Erythroblast (primary cell): ENCODE data around the gene LRBA.
"Not testable (repeated sequence)": the region's sequence is repeated elsewhere in the genome, so short reads cannot be mapped to it uniquely, and the experiment has no call there.

ENCODE experiments used
- DNase-seq, 2 experiments: peaks; one replicate each; lab custom pipeline; 2025; lab: John Stamatoyannopoulos, UW
- GATA1 ChIP-seq: IDR thresholded peaks from 2 replicates; pipeline ENCODE4 v1.6.1; 2011; ENCODE audit warnings: low read depth, mild to moderate bottlenecking, control low read depth, low read length, moderate library complexity
- POLR2A ChIP-seq: IDR thresholded peaks from 2 replicates; pipeline ENCODE4 v1.6.1; 2011; ENCODE audit warnings: mild to moderate bottlenecking, low read length

Gene LRBA

DNA sequence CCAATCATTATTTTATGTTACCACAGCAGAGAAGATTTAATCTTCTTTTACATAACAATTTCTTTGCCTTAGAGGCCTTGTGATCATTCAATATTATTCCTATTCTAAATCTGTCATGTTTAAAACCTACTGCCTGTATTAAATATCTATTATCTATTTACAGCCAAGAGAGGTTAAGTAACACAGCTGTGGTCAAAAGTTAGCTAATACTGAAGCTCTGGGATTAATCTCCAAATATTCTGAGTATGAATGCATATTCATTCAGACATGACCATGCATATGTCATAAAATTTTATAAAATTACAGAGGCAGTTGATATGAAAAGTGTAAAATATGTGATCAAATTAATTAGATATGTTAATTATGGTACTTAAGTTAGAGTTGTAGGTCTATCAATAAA is 621.0 kb downstream of the LRBA start:
- TF ChIP-seq GATA1 (no peak), POLR2A (no peak)
- no peak for DNase-seq

DNA sequence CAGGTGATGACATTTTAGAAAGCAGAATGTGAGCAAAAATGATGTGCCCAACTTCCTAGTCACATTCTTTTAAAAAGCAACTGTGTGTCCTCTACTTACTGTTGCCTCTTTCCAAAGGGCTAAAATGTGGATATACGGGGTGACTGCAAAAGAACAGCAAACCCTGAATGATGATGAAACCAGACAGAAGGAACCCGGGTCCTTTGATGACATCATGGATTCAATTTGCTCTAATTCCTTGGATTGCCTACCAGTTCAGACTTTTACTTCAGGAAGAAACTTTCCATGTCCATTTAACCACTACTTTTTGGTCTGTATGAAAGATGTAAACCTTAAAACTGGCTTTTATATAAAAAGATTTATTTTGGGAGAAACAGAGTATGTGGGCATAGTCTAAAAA is 624.0 kb downstream of the LRBA start:
- no peak for TF ChIP-seq POLR2A
- TF ChIP-seq GATA1, result no peak
- DNase-seq, result no peak

DNA sequence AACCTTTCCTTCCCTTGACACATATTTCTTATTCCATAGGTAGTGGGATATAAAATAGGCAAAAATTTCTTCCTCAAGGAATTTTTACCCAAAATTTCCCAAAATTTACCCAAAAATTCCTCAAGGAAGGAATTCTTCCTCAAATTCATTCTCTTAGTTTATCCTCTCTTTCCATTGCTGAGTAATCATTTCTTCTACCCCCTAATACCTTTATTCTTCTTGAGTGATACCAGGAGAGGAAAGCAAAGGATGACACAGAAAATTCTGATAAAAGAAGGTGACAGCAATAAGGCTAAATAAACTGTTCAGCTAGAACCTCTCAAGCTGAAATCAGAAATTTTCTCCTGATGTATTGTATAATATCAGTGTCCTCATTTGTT is 624.6 kb downstream of the LRBA start:
- DNase-seq, result no peak
- TF ChIP-seq POLR2A, result no peak
- no peak for TF ChIP-seq GATA1

DNA sequence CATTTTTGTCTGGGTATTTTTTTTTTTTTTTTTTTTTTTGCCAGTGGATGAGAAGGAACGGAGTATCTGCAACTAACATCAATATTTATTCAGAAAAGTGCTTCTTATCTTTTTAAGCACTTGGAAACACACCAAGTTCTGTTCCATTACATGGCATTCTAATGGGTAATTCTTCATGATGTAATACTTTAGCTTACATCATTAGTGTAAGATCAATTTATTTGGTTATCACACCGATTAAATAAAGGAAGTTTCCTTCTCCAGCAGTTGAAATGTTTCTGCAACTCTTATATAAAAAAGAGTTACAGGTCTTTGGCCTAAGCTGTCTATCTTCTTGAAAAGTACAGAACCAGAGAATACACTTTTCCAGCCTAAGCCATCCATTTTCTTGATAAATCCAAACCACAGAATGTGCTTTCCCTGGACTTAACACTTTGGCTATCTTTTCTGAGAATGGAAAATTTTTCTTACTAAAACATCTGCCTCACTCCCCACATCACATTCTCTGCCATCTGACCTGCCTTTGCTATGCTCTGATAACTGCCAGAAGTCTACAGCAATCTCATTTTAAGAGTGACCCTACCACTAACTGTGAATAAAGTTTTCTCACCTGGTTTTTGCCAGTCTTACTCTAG is 625.1 kb downstream of the LRBA start:
- TF ChIP-seq GATA1, result no peak
- TF ChIP-seq POLR2A, result no peak
- DNase-seq, result peak in 1 of 2 experiments; percentile 3

DNA sequence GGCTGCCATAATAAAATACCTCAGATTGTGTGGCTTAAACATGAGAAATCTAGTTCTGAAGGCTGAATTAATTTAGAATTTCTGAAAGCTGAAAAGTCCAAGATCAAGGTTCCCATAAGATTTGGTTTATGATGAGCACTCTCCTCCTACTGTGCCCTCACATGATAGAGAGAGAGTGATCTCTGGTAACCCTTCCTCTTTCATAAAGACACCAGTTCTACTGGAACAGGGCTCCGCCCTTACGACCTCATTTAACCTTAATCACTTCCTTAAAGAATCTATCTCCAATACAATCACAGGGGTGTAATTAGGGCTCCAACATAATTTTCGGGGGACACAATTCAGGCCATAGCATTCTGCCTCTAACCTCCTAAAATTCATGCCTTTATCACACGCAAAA is 627.1 kb downstream of the LRBA start:
- peak; percentile 2 to 14 for DNase-seq

DNA sequence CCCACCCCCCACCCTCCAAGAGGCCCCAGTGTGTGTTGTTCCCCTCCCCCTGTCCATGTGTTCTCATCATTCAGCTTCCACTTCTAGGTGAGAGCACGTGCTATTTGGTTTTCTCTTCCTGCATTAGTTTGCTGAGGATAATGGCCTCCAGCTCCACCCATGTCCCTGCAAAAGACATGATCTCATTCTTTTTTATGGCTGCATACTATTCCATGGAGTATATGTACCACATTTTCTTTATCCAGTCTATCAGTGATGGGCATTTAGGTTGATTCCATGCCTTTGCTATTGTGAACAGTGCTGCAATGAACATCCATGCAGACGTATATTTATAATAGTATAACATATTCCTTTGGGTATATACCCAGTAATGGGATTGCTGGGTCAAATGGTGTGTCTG is 628.7 kb downstream of the LRBA start:
- not testable (repeated sequence) for DNase-seq

More for the DNA sequence above, 627.1 kb downstream of the LRBA start:
- TF ChIP-seq GATA1, result no peak
- no peak for TF ChIP-seq POLR2A

DNA sequence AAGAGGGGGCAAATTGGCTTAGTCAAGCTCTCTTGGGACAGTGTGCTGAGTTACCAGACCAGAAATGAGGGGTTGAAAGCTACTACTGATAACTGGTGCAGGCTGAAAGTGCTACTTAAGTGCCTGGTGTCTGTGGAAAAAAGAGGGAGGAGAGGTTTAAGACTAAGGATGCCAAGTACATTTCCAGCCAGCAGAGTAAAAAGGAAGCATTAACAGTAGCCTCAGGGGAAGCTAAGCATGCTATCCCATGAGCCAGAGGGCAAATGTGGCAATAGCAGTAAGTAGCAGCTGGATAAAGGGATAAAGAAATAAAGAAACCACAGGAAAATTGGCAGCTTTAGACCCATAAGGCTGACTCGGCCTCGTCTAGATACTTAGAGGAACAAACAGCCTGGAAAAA is 629.5 kb downstream of the LRBA start:
- DNase-seq, result peak; percentile 9 to 32
- TF ChIP-seq POLR2A (no peak), GATA1 (no peak)

DNA sequence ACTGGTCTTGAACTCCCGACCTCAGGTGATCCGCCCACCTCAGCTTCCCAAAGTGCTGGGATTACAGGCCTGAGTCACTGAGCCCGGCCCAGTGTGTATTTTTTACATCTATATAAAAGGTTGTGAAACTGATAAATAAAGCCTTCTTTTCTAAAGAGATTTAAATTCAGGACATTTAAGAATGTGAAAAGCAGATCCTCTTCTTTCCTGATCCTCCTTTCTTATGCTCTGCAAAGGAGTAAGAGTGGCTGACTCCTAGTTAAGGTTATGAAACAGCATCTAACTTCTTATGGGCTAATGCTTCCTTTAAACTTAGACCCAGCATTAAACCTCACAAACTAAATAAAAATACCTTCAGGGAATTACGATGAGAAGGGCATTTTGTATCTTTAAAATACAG is 630.8 kb downstream of the LRBA start:
- no peak for DNase-seq
- no peak for TF ChIP-seq GATA1
- TF ChIP-seq POLR2A, result no peak

DNA sequence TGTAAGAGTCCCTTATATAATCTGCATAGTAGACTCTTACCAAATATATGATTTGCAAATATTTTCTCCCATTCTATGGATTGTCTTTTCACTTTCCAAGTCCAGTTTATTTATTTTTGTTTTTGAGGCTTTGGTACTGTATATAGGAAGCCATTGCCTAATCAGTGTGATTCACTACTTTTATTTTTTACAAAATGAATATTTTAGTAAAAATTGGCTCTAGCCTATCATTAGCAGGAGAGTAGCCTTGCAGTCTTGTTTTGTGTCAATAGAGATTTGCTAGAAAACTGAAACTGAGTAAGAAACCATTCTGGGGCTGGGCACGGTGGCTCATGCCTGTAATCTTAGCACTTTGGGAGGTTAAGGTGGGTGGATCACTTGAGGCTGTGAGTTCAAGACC is 633.1 kb downstream of the LRBA start:
- TF ChIP-seq POLR2A (no peak), GATA1 (no peak)

DNA sequence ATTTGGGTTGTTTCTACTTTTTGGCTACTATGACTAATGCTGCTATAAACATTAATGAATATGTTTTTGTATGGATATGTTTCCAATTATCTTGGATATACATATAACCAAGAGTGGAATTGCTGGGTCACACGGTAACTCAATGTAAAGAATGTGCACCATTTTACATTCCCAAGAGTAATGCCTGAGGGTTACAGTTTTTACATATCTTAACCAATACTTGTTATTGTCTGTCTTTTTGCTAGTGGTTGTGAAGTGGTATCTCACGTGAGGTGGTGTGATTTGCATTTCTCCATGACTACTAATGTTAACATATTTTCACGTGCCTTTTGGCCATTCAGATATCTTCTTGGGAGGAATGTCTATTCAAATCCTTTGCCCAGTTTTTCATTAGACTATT is 633.5 kb downstream of the LRBA start:
- TF ChIP-seq POLR2A, result no peak
- no peak for TF ChIP-seq GATA1
- DNase-seq, result no peak

More for the DNA sequence above, 633.1 kb downstream of the LRBA start:
- no peak for DNase-seq

DNA sequence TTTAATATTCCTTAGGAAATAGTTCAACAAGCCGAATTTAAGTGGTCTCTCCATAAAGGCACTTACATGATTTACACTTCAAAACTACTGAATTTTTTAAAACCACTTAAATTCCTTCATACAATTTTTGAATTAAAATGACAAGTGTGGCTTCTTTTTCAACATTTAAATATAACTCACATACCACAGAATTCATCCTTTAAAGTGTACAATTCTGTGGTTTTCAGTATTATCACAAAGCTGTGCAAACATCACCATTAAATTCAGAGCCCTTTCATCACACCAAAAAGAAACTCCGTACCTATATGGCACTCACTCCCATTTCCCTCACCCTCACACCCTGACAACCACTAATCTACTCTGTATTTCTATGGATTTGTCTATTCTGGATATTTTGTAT is 634.0 kb downstream of the LRBA start:
- no peak for DNase-seq
- TF ChIP-seq POLR2A (no peak), GATA1 (no peak)

DNA sequence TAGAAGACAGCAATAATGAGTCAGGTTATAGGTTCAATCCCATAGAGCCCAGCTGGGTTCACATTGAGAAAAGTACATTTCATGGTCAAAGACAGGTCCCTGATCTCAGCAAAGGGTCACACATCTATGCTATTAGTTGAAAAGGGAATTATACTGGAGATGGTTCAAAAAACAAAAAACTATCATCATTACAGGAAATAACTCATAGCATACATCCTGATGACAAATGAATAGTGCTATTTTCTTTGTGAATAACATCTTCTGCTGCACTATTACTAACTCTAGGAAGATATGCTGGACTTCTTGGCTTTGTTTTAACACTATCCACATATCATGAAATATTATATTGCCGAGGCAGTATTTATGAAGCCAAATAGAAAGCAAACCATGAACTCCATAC is 635.6 kb downstream of the LRBA start:
- TF ChIP-seq POLR2A (no peak), GATA1 (no peak)
- DNase-seq, result no peak

DNA sequence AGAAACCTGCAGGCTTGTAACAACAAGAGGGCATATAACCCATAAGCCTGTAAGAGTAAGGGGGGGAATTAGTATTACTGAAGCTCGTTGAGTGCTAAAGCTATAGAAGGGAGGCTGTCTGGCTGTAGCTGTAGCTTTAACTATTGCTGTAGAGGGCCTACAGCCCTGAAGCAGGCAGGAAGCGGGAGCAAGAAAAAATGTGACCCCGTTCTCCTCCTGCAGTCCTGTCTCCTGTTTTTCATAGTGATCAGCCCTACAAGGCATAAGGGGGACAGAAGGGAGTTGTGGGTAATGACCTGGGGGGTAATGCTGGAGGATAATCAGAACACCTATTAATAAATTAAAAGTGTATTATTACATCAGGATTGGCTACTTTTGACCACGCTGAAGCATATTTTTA is 640.1 kb downstream of the LRBA start:
- no peak for TF ChIP-seq GATA1
- no peak for TF ChIP-seq POLR2A

DNA sequence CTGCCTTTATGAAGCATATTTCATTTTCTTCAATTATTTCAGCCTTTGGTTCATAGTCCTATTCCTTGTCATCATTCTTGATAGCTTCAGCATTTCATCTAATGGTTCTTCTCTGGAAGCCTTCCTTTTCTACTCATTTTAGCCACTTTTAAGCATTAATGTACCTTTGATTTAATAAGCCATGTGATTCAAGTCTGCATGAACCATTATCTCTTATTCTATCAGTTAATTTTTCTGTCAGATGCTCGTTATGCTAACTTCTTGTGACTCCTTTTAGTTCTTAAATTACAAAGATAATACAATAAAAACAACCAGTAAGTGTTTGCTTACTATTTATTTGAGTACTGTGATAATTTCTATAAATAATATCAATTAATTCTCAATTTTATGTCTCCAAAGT is 643.2 kb downstream of the LRBA start:
- DNase-seq, result no peak
- TF ChIP-seq GATA1 (no peak), POLR2A (no peak)

More for the DNA sequence above, 640.1 kb downstream of the LRBA start:
- no peak for DNase-seq
